BLaER1 treated with 17β-estradiol and CSF1 and Interleukin-3, amounts not matched to agents 10 nM and 100 nM (cell line): ENCODE results near the gene PANX2.

Source experiments
- H3K27ac ChIP-seq, 11 experiments: shearing (Covaris generic); formaldehyde crosslinking; 2 replicates each; pipeline ENCODE4 v1.8.1; 2022
- H3K27me3 ChIP-seq, 11 experiments: shearing (Covaris generic); formaldehyde crosslinking; 2 replicates each; pipeline ENCODE4 v1.8.1; 2022
- H3K36me3 ChIP-seq, 11 experiments: shearing (Covaris generic); formaldehyde crosslinking; 2 replicates each; pipeline ENCODE4 v1.8.1; 2022
- H3K4me1 ChIP-seq, 10 experiments: shearing (Covaris generic); formaldehyde crosslinking; 2 replicates each; pipeline ENCODE4 v1.8.1; 2022
- H3K4me2 ChIP-seq, 11 experiments: shearing (Covaris generic); formaldehyde crosslinking; 2 replicates each; pipeline ENCODE4 v1.8.1; 2022
- H3K4me3 ChIP-seq, 10 experiments: shearing (Covaris generic); formaldehyde crosslinking; 2 replicates each; pipeline ENCODE4 v1.8.1; 2022
- H3K9ac ChIP-seq, 11 experiments: shearing (Covaris generic); formaldehyde crosslinking; 2 replicates each; pipeline ENCODE4 v1.8.1; 2022
- H3K9me3 ChIP-seq, 11 experiments: shearing (Covaris generic); formaldehyde crosslinking; replicated peaks in 1 of 11; 2 replicates each; pipeline ENCODE4 v1.8.1; 2022
- H4K20me1 ChIP-seq, 11 experiments: shearing (Covaris generic); formaldehyde crosslinking; 2 replicates each; pipeline ENCODE4 v1.8.1; 2022
- Cebpa-rat ChIP-seq, 11 experiments: shearing (Covaris generic); IDR thresholded peaks; 2 replicates each; pipeline ENCODE4 v1.8.1; 2022

The PANX2 gene

GRCh38 chr22:50178871-50179869, 8.6 kb downstream of the PANX2 start:
- Histone ChIP-seq H3K4me1 (peaks cover 14 to 78% (median 58%) of the 10 kb centered on the region in 10 experiments), H3K4me3 (no peak overlapping the region), H3K36me3 (no peaks in the 10 kb centered on the region), H4K20me1 (peaks cover 0 to 60% (median 9%) of the 10 kb centered on the region in 11 experiments; a peak in 10 of 22 replicates), H3K9me3 (no peaks in the 10 kb centered on the region), H3K4me2 (peak overlapping the region in 10 of 11 experiments; percentile 26 to 89 (median 85); a peak in 19 of 22 replicates), H3K9ac (0 out of 22 replicates have a peak overlapping the region, but pooled peaks of 1 of the 11 experiments have one; percentile 7), H3K27me3 (peaks cover 6 to 35% (median 22%) of the 10 kb centered on the region in 11 experiments), H3K27ac (no peak overlapping the region)
- no peak for TF ChIP-seq Cebpa-rat (IDR thresholded peaks at IDR 0.05)

- H3K9me3 ChIP-seq = no peaks in the 10 kb centered on the region
- H3K27ac ChIP-seq = no peak overlapping the region
- no peak overlapping the region for H3K4me3 ChIP-seq
- H3K27me3 ChIP-seq = peaks cover 15 to 45% (median 31%) of the 10 kb centered on the region in 11 experiments
- peaks cover 0 to 50% (median 5%) of the 10 kb centered on the region in 11 experiments; a peak in 9 of 22 replicates for H4K20me1 ChIP-seq
- H3K4me1 ChIP-seq = peaks cover 23 to 87% (median 67%) of the 10 kb centered on the region in 10 experiments
- 0 out of 22 replicates have a peak overlapping the region, but pooled peaks of 1 of the 11 experiments have one; percentile 37 for H3K9ac ChIP-seq
- no peak for TF ChIP-seq Cebpa-rat (IDR thresholded peaks at IDR 0.05)
- H3K4me2 ChIP-seq = peak overlapping the region; percentile 26 to 89 (median 83); a peak in 20 of 22 replicates
- H3K36me3 ChIP-seq = no peaks in the 10 kb centered on the region
Observed at GRCh38 chr22:50179937-50180726, 9.6 kb downstream of the PANX2 start.

GRCh38 chr22:50180727-50181521, 10.4 kb downstream of the PANX2 start:
- H3K36me3 ChIP-seq = no peaks in the 10 kb centered on the region
- peaks cover 26 to 84% (median 67%) of the 10 kb centered on the region in 10 experiments for H3K4me1 ChIP-seq
- H3K4me2 ChIP-seq = peak overlapping the region in 9 of 11 experiments; percentile 64 to 89 (median 87); a peak in 16 of 22 replicates
- no peak overlapping the region; a peak in 1 of 22 replicates for H3K9ac ChIP-seq
- peaks cover 19 to 48% (median 33%) of the 10 kb centered on the region in 11 experiments for H3K27me3 ChIP-seq
- no peak overlapping the region for H3K4me3 ChIP-seq
- H4K20me1 ChIP-seq = peaks cover 0 to 42% (median 3%) of the 10 kb centered on the region in 11 experiments; a peak in 9 of 22 replicates
- TF ChIP-seq Cebpa-rat (IDR thresholded peaks at IDR 0.05) = no peak
- no peak overlapping the region for H3K27ac ChIP-seq
- no peaks in the 10 kb centered on the region for H3K9me3 ChIP-seq

- peaks cover 34 to 80% (median 62%) of the 10 kb centered on the region in 10 experiments for H3K4me1 ChIP-seq
- H3K4me2 ChIP-seq = peak overlapping the region in 1 of 11 experiments; percentile 11; a peak in 1 of 22 replicates
- no peaks in the 10 kb centered on the region for H3K9me3 ChIP-seq
- H3K4me3 ChIP-seq = no peak overlapping the region
- no peak overlapping the region for H3K27ac ChIP-seq
- H4K20me1 ChIP-seq = peaks cover 0 to 38% (median 11%) of the 10 kb centered on the region in 11 experiments; a peak in 16 of 22 replicates
- no peak overlapping the region for H3K9ac ChIP-seq
- H3K27me3 ChIP-seq = peaks cover 19 to 48% (median 33%) of the 10 kb centered on the region in 11 experiments
- no peak for TF ChIP-seq Cebpa-rat (IDR thresholded peaks at IDR 0.05)
- no peaks in the 10 kb centered on the region for H3K36me3 ChIP-seq
Observed at GRCh38 chr22:50182176-50183081, 11.9 kb downstream of the PANX2 start.

- H3K4me2 ChIP-seq = peak overlapping the region in 10 of 11 experiments; percentile 86 to 100 (median 98); a peak in 15 of 22 replicates
- no peak overlapping the region for H3K27ac ChIP-seq
Observed at GRCh38 chr22:50183141-50183971, 12.8 kb downstream of the PANX2 start.

GRCh38 chr22:50184004-50184901, 13.7 kb downstream of the PANX2 start:
- H4K20me1 ChIP-seq = peaks cover 0 to 45% (median 28%) of the 10 kb centered on the region in 11 experiments; a peak in 20 of 22 replicates
- H3K9me3 ChIP-seq = no peaks in the 10 kb centered on the region
- H3K27ac ChIP-seq = peak overlapping the region in 10 of 11 experiments; percentile 57 to 80 (median 72); a peak in 15 of 22 replicates
- peaks cover 19 to 42% (median 24%) of the 10 kb centered on the region in 11 experiments for H3K27me3 ChIP-seq
- H3K9ac ChIP-seq = peak overlapping the region; percentile 58 to 86 (median 78)
- peak overlapping the region; percentile 86 to 100 (median 98) for H3K4me2 ChIP-seq
- TF ChIP-seq Cebpa-rat (IDR thresholded peaks at IDR 0.05) = no peak
- H3K4me1 ChIP-seq = peaks cover 53 to 84% (median 67%) of the 10 kb centered on the region in 10 experiments
- 0 out of 22 replicates have a peak, but pooled peaks cover 0 to 4% (median 0%) of the 10 kb centered on the region in 11 experiments for H3K36me3 ChIP-seq
- peak overlapping the region; percentile 54 to 91 (median 70); a peak in 19 of 20 replicates for H3K4me3 ChIP-seq

More at GRCh38 chr22:50183141-50183971, 12.8 kb downstream of the PANX2 start:
- Histone ChIP-seq H3K36me3 (0 out of 22 replicates have a peak, but pooled peaks cover 0 to under 1% (median 0%) of the 10 kb centered on the region in 11 experiments), H3K4me1 (peaks cover 44 to 84% (median 67%) of the 10 kb centered on the region in 10 experiments), H3K9ac (no peak overlapping the region), H3K9me3 (no peaks in the 10 kb centered on the region), H4K20me1 (peaks cover 0 to 44% (median 21%) of the 10 kb centered on the region in 11 experiments; a peak in 19 of 22 replicates), H3K27me3 (peaks cover 19 to 50% (median 33%) of the 10 kb centered on the region in 11 experiments), H3K4me3 (no peak overlapping the region)
- no peak for TF ChIP-seq Cebpa-rat (IDR thresholded peaks at IDR 0.05)
